Mammary epithelial cell (primary cell): ENCODE data around the gene PDZD4.

Experiments
- EZH2 ChIP-seq: IDR thresholded peaks from 2 replicates; pipeline ENCODE4 v1.6.1; 2012; ENCODE audit warnings: low read length, inconsistent platforms, borderline replicate concordance
- TF ChIP-seq, protein P1 (sequence below), 2 donors: IDR thresholded peaks in 1 of 2; conservative IDR thresholded peaks in 1 of 2; 2 replicates each; pipeline ENCODE4 v1.5.1; 2011 to 2012; ENCODE audit warnings: inconsistent platforms in 2 of 2, low read length in 2 of 2, mild to moderate bottlenecking in 2 of 2, control low read depth in 1 of 2, low read depth in 1 of 2; ENCODE audit not compliant: insufficient read depth in 1 of 2; ENCODE audit errors: extremely low read depth in 1 of 2

DNA sequence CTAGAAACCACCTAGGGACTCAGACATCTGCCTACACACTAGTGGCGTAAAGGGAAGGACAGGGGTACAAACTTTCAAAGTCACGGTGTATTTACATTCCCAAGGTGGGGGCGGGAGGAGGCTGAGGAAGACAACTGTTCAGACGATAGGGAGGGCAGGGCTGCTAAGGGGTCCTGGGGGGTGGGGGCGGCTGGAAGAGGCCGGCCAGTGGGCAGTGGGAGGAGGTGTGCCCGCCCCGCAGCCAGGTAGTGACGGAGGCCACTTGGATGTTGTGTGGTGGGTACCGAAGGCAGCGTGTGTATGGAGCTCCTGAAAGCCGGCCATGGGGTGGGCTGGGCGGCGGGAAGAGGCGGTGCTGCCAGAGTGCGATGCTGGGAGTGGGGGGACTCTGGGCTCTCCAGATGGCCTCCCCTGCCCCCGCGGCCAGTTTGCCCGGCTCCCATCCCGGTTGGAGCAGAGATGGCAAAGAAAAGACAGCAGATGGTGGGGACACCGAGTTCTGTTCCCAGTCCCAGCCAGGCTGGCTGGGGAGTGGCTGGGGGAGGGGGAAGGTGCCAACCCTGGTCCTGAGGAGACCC is 31.5 kb upstream of the PDZD4 start:
- TF ChIP-seq, protein P1, sequence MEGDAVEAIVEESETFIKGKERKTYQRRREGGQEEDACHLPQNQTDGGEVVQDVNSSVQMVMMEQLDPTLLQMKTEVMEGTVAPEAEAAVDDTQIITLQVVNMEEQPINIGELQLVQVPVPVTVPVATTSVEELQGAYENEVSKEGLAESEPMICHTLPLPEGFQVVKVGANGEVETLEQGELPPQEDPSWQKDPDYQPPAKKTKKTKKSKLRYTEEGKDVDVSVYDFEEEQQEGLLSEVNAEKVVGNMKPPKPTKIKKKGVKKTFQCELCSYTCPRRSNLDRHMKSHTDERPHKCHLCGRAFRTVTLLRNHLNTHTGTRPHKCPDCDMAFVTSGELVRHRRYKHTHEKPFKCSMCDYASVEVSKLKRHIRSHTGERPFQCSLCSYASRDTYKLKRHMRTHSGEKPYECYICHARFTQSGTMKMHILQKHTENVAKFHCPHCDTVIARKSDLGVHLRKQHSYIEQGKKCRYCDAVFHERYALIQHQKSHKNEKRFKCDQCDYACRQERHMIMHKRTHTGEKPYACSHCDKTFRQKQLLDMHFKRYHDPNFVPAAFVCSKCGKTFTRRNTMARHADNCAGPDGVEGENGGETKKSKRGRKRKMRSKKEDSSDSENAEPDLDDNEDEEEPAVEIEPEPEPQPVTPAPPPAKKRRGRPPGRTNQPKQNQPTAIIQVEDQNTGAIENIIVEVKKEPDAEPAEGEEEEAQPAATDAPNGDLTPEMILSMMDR (conservative IDR thresholded peaks at IDR 0.05 in 1 of 2, IDR thresholded peaks at IDR 0.05 in 1 of 2; ENCODE audit: extremely low read depth in 1 of 2, insufficient read depth in 1 of 2, low read depth in 1 of 2, low read length in 2 of 2): no peak
- TF ChIP-seq EZH2: no peak
